22Rv1 (cell line): ENCODE data around the gene ARF1.

Source experiments
- CTCF ChIP-seq: fragments of 450-650 bp; IDR thresholded peaks from 2 replicates; pipeline ENCODE4 v1.5.1; 2017; ENCODE audit warnings: mild to moderate bottlenecking
- ZFX ChIP-seq: fragments of 450-650 bp; IDR thresholded peaks from 2 replicates; pipeline ENCODE4 v1.6.1; 2017; ENCODE audit warnings: antibody characterized with exemption, borderline replicate concordance

- no peak for TF ChIP-seq CTCF
- TF ChIP-seq ZFX, result no peak
These were observed 19.1 kb downstream of the ARF1 start for GRCh38 chr1:228101614-228101993.
